ENCODE results near the gene LHFPL2.

The LHFPL2 gene

GRCh38 chr5:78666041-78666444, 17.5 kb upstream of the LHFPL2 start:
- no peak for DNase-seq (ENCODE audit: low read depth in 2 of 2)

DNA sequence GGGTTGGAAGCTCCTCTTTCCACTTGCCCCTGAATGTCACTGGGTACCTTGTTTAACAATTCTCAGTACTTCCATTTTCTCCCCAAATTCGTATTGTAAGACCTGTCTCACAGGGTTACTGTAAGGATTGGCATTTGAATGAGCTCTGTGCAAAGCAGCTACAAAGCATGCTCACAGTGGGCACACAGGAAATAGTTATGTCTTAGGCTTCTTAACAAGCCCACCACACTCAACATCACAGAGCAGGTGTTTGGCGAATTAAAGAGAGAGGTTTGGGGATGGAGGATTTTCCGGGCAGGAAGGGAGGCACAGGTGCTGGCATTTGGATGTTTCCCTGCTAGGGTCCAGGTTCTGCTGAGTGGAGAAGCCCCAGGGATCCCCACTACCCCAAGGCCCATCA, 17.0 kb upstream of the LHFPL2 start:
- no peak for DNase-seq (ENCODE audit: low read depth in 2 of 2)

- no peak for DNase-seq (ENCODE audit: low read depth in 2 of 2)
These were observed 13.8 kb upstream of the LHFPL2 start for GRCh38 chr5:78662323-78662722.

DNA sequence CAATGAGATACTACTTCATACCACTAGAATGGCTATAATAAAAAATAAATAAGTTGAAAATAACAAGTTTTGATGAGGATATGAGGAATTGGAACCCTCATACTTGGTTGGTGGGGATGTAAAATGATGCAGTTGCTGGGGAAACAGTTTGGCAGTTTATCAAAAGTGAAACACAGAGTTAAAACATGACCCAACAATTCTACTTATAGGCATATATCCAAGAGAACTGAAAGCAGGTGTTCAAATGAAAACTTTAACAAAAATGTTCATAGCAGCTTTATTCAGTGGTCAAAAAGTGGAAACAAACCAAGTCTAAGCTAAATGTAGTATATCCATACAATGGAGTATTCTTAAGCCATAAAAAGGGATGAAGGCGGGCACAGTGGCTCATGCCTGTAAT, 13.1 kb upstream of the LHFPL2 start:
- no peak for DNase-seq (ENCODE audit: low read depth in 2 of 2)

DNA sequence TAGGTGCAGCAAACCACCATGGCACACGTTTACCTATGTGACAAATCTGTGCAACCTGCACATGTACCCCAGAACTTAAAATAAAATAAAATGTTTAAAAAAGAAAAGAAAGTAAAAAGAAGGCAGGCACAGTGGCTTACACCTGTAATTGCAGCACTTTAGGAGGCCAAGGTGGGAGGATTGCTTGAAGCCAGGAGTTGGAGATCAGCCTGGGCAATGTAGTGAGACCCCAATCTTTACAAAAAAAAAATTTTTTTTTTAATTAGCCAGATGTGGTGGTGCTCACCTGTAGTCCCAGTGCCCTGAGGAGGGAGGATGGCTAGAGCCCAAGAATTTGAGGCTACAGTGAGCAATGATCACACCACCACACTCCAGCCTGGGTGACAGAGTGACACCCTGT, 12.5 kb upstream of the LHFPL2 start:
- DNase-seq (ENCODE audit: low read depth in 2 of 2) = no peak

- no peak for DNase-seq (ENCODE audit: low read depth in 2 of 2)
These were observed 11.8 kb upstream of the LHFPL2 start for GRCh38 chr5:78660401-78660800.

- DNase-seq (ENCODE audit: low read depth in 2 of 2) = no peak
These were observed 11.1 kb upstream of the LHFPL2 start for GRCh38 chr5:78659714-78660113.

- no peak for DNase-seq (ENCODE audit: low read depth in 2 of 2)
These were observed 10.5 kb upstream of the LHFPL2 start for GRCh38 chr5:78659114-78659513.

DNA sequence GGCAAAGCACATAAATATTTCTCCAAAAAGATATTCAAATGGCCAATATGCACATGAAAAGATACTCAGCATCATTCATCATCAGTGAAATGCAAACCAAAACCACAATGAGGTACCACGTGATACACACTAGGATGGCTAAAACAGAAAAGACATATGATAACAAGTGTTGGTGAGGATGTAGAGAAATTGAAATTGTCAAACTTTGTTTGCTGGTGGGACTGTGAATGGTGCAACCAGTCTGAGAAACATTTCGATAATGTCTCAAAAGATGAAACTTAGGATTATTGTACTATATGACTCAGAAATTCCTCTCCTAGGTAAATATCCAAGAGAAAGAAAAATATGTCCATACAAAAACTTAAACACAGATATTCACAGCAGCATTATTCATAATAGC, 8.6 kb upstream of the LHFPL2 start:
- no peak for DNase-seq (ENCODE audit: low read depth in 2 of 2)

DNA sequence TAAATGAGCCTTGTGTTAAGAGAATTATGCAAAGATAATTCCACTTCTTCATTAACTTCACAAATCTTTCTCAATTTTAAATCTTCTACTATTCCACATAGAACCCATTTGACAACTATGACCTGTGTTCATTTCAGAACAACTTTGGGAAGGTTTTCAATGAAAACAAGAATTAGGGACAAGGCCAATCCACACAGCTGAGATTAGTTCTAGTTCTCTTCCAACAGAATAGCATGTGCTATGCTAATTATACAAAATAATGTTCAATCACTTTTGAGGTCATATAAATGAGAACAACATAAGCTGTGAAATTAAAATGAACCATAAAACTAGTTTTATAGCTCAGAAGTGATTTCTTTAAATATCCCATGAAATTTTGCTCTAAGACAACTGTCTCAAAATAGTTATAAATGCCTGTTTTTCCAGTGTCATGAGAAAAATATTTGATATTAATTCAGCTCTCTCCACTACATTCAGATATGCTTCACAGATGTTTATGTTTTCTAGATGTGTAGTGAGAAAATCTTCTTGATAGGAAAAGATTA, 7.2 kb upstream of the LHFPL2 start:
- DNase-seq (ENCODE audit: low read depth in 2 of 2) = no peak

GRCh38 chr5:78654386-78654785, 5.8 kb upstream of the LHFPL2 start:
- no peak for DNase-seq (ENCODE audit: low read depth in 2 of 2)

GRCh38 chr5:78653681-78654366, 5.3 kb upstream of the LHFPL2 start:
- DNase-seq (ENCODE audit: low read depth in 2 of 2) = no peak

GRCh38 chr5:78653031-78653430, 4.5 kb upstream of the LHFPL2 start:
- DNase-seq (ENCODE audit: low read depth in 2 of 2) = no peak

GRCh38 chr5:78651468-78651867, 2.9 kb upstream of the LHFPL2 start:
- no peak for DNase-seq (ENCODE audit: low read depth in 2 of 2)

DNA sequence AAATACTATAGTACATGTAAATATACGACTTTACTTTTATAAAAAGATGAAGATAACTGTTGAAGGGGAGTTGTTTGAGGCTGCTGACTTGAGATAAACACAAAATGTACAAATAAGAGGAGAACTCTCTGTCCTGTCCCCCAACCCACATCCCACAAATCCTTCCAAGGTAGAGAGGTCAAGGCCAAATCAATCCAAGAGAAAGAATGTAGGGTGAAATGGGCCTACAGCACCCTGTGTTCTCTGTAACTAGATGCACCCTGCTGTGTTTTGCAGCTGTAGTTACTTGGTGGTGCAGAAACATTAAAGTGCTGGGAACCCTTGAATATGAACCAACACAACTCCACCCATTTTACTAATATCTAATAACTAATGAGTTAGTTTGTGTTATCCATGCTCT, 2.0 kb upstream of the LHFPL2 start:
- DNase-seq (ENCODE audit: low read depth in 2 of 2) = no peak

GRCh38 chr5:78649861-78650496, 1.4 kb upstream of the LHFPL2 start:
- no peak for DNase-seq (ENCODE audit: low read depth in 2 of 2)

DNA sequence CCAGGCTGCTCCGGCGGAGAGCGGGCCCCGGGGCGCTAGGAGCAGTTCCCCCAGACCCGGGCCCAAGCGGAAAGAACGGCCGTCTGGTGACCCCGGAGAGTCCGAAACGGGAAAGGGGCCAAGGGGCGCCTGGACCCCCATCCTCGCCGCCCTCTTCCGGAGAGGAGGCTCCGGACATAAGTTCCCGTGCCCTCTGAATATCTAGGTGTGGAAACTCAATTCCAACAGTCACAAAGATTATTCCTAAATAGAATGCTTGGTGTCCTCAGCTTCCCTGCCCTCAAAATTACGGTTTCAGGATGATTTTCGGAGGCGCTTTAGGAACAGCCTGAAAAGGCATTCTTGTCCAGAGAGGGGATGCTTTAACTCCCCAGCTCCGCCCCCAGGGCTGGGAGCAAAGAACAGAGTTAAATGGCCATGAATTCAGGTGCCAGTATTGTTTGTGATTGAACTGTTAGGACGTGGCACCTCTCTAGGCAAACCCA, 681 bp upstream of the LHFPL2 start:
- no peak for DNase-seq (ENCODE audit: low read depth in 2 of 2)

DNA sequence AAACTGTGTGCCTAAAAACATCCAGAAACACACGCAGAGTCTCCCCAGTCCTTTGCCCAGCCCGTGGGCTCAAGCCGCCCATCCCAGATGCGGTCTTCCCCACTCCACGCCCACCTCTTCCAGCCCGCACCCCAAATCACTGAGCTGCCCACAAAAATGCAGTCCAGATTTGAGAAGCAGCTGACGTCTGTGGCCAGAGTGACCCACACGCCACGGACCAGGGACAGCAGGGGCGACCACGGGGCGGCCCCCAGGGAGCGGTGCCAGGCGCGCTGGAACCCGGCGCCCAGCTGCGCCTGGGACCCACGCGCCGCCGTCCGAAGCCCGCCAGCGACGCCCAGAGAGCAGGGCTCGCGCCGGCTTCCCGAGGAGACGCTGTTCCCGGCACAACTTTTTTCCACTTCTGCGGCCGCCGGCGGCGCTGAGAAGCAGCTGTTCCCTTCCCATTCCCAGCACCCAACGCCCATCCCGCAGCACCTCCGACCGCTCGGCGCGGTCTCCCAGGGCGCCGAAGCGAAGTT, 674 bp downstream of the LHFPL2 start:
- no peak for DNase-seq (ENCODE audit: low read depth in 2 of 2)

DNA sequence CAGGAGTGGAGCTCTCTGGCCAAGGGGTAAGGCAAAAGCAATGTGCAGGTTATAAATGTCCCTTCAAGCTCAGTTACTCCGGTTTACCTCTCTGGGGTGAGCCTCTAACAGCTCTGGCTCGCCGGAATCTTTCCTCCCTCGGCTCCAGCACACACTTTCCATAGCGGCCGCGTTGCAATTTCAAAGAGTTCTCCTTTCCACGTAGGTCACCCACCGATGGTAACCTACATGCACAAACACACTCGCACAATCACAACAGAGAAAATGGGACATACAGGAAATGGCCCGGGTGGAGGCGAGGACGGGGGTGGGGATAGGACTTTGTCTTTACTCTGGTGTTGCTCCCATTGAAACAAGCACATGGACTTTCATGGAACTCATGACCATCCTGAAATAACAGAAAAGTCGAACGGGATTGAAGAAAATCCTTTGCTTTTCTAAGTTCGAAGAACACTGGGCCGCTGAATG, 1.2 kb downstream of the LHFPL2 start:
- no peak for DNase-seq (ENCODE audit: low read depth in 2 of 2)

GRCh38 chr5:78644741-78645300, 3.8 kb downstream of the LHFPL2 start:
- DNase-seq (ENCODE audit: low read depth in 2 of 2) = no peak

DNA sequence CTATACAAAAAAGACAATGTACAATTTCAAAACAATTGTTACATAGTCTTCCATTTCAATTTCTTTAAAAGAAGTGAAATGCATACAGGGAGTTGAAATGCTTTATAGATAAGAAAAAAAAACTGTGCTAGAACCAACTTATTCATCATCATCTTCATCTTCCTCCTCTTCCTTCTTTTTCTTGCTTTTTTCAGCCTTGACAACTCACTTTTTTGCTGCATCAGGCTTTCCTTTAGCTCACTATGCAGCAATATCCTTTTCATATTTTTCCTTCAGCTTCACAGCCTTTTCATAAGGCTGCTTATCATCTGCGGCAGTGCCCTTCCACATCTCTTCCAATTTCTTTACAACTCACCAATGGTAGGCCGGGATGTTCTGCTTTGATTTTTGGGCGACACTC, 4.4 kb downstream of the LHFPL2 start:
- DNase-seq (ENCODE audit: low read depth in 2 of 2) = no peak

GRCh38 chr5:78642701-78643100, 5.9 kb downstream of the LHFPL2 start:
- no peak for DNase-seq (ENCODE audit: low read depth in 2 of 2)

Data from stimulated activated CD8-positive, alpha-beta memory T cell treated with anti-CD3 and anti-CD28 coated beads, Interleukin-7, amount 100 ng/mL, for 4 hours (primary cell).